ENCODE measurements around the gene CLDN18. TPM values are rescaled to one million over a fixed set of nuclear protein-coding genes. Genes with fewer than 3 reads are reported as not detected.

Gene CLDN18
- total and polyA plus RNA-seq, 2 experiments from 2014 or later = 0.19 TPM; not detected in 1

- H3K4me3 ChIP-seq = no peak overlapping the region
- Mint-ChIP-seq H3K4me3 (no peak overlapping the region), H3K9me3 (0 out of 3 replicates have a peak, but pooled peaks cover 3% of the 10 kb centered on the region), H3K4me1 (no peaks in the 10 kb centered on the region), H3K27ac (no peak overlapping the region), H3K27me3 (ENCODE audit: insufficient read depth, low read depth, poor library complexity) (peaks cover 8% of the 10 kb centered on the region), H3K36me3 (ENCODE audit: low read depth) (no peaks in the 10 kb centered on the region; the same call in 2 of the 3 replicates)
- no peaks in the 10 kb centered on the region for H3F3A ChIP-seq (replicated peaks; ENCODE audit: low read depth)
- no peak overlapping the region for H3K27ac ChIP-seq (ENCODE audit: low read depth)
- no peaks in the 10 kb centered on the region for H3K36me3 ChIP-seq (ENCODE audit: insufficient read depth)
- no peaks in the 10 kb centered on the region for H3K27me3 ChIP-seq (ENCODE audit: insufficient read depth)
- H3K4me2 ChIP-seq = no peak overlapping the region
- no peaks in the 10 kb centered on the region for H3K9me2 ChIP-seq (ENCODE audit: insufficient read depth)
- H2AFZ ChIP-seq = no peak overlapping the region
- TF ChIP-seq JUNB (IDR thresholded peaks at IDR 0.05; ENCODE audit: unreplicated experiment) (no peak), ZNF114 (CRISPR knock-in tag; IDR thresholded peaks at IDR 0.05) (no peak), CTCF (conservative IDR thresholded peaks at IDR 0.05; ENCODE audit: low read depth in 2 of 2) (no peak), ETS1 (IDR thresholded peaks at IDR 0.05) (no peak), POLR2AphosphoS5 (IDR thresholded peaks at IDR 0.05; ENCODE audit: low read depth) (no peak)
- ATAC-seq (no peak), DNase-seq (ENCODE audit: low spot score) (no peak)
- H3K4me1 ChIP-seq (ENCODE audit: insufficient read depth) = no peaks in the 10 kb centered on the region
- H4K20me1 ChIP-seq (replicated peaks; ENCODE audit: insufficient read depth) = no peaks in the 10 kb centered on the region
- H3K79me2 ChIP-seq (replicated peaks; ENCODE audit: insufficient read depth) = no peaks in the 10 kb centered on the region
Measured at GRCh38 chr3:138016065-138016464, 6.1 kb downstream of the CLDN18 start.

- Histone ChIP-seq H2AFZ (no peak overlapping the region), H3K36me3 (ENCODE audit: insufficient read depth) (no peaks in the 10 kb centered on the region), H3K4me2 (no peak overlapping the region), H3K27me3 (ENCODE audit: insufficient read depth) (no peaks in the 10 kb centered on the region), H3K79me2 (replicated peaks; ENCODE audit: insufficient read depth) (no peaks in the 10 kb centered on the region), H3F3A (replicated peaks; ENCODE audit: low read depth) (no peaks in the 10 kb centered on the region), H3K27ac (ENCODE audit: low read depth) (no peak overlapping the region), H4K20me1 (replicated peaks; ENCODE audit: insufficient read depth) (no peaks in the 10 kb centered on the region), H3K4me3 (no peak overlapping the region), H3K9me2 (ENCODE audit: insufficient read depth) (no peaks in the 10 kb centered on the region), H3K4me1 (ENCODE audit: insufficient read depth) (no peaks in the 10 kb centered on the region)
- H3K27ac Mint-ChIP-seq = no peak overlapping the region
- no peaks in the 10 kb centered on the region; the same call in 2 of the 3 replicates for H3K36me3 Mint-ChIP-seq (ENCODE audit: low read depth)
- peaks cover 2% of the 10 kb centered on the region for H3K27me3 Mint-ChIP-seq (ENCODE audit: insufficient read depth, low read depth, poor library complexity)
- H3K4me3 Mint-ChIP-seq = no peak overlapping the region
- H3K4me1 Mint-ChIP-seq = no peaks in the 10 kb centered on the region
- DNase-seq (ENCODE audit: low spot score) (no peak), ATAC-seq (no peak)
- H3K9me3 Mint-ChIP-seq = 0 out of 3 replicates have a peak, but pooled peaks cover 3% of the 10 kb centered on the region
- no peak for TF ChIP-seq ZNF462 (CRISPR knock-in tag; IDR thresholded peaks at IDR 0.05)
- TF ChIP-seq STAT1 (IDR thresholded peaks at IDR 0.05; ENCODE audit: unreplicated experiment) = no peak
- no peak for TF ChIP-seq CTCF (conservative IDR thresholded peaks at IDR 0.05; ENCODE audit: low read depth in 2 of 2)
- no peak for TF ChIP-seq EZH2 (IDR thresholded peaks at IDR 0.05; ENCODE audit: low read depth, unreplicated experiment)
- TF ChIP-seq ZNF331 (CRISPR knock-in tag; IDR thresholded peaks at IDR 0.05; ENCODE audit: low read depth) = no peak
Measured at GRCh38 chr3:138019281-138020069, 9.5 kb downstream of the CLDN18 start.
